ENCODE measurements around the gene DYTN. TPM values are rescaled to one million over a fixed set of nuclear protein-coding genes. Genes with fewer than 3 reads are reported as not detected.

DYTN gene
- total RNA-seq, 1 experiment from 2014 or later: not detected

- TF ChIP-seq, protein P1, sequence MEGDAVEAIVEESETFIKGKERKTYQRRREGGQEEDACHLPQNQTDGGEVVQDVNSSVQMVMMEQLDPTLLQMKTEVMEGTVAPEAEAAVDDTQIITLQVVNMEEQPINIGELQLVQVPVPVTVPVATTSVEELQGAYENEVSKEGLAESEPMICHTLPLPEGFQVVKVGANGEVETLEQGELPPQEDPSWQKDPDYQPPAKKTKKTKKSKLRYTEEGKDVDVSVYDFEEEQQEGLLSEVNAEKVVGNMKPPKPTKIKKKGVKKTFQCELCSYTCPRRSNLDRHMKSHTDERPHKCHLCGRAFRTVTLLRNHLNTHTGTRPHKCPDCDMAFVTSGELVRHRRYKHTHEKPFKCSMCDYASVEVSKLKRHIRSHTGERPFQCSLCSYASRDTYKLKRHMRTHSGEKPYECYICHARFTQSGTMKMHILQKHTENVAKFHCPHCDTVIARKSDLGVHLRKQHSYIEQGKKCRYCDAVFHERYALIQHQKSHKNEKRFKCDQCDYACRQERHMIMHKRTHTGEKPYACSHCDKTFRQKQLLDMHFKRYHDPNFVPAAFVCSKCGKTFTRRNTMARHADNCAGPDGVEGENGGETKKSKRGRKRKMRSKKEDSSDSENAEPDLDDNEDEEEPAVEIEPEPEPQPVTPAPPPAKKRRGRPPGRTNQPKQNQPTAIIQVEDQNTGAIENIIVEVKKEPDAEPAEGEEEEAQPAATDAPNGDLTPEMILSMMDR (IDR thresholded peaks at IDR 0.05 in 2 of 3, conservative IDR thresholded peaks at IDR 0.05 in 1 of 3; ENCODE audit: borderline replicate concordance in 1 of 3, insufficient read depth in 1 of 3, low read depth in 2 of 3, low read length in 2 of 3): no peak
- TF ChIP-seq EGR1 (IDR thresholded peaks at IDR 0.05; ENCODE audit: low read depth) (no peak), MAX (IDR thresholded peaks at IDR 0.05) (no peak), ZNF274 (IDR thresholded peaks at IDR 0.05; ENCODE audit: low read depth, low read length) (no peak), EZH2phosphoT487 (IDR thresholded peaks at IDR 0.05; ENCODE audit: borderline replicate concordance) (no peak), POLR2AphosphoS5 (IDR thresholded peaks at IDR 0.05; ENCODE audit: low read depth, low read length) (no peak), CEBPB (IDR thresholded peaks at IDR 0.05; ENCODE audit: low read depth) (no peak)
Observed at GRCh38 chr2:206721256-206721920, 3.2 kb upstream of the DYTN start (continued).

DNA sequence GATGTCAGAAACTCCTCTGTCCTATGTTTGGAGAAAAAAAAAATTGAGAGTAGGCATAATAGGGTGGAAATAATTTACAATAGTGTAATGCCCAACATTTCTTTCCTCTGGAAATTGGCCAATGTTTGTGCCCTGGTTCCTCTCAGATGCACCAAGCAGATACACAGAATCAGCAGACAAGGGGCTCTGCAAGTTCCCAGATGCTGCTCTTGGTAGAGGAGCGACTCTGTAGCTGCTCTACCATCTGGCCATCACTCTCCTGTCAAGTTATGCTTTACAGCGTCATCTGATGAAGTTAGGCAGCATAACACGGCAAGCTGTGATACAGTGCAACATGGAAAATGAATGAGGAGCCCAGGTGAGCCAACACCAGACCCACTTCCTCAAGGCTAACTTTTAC is 1.6 kb downstream of the DYTN start:
- CTCF ChIA-PET: no interaction called here

More for the DNA sequence above, 1.6 kb downstream of the DYTN start:
- Histone ChIP-seq H3K27ac (ENCODE audit: low read depth, low read length) (no peak overlapping the region), H4K20me1 (ENCODE audit: insufficient read depth) (no peaks in the 10 kb centered on the region), H3K9me3 (ENCODE audit: control insufficient read depth in 1 of 2, insufficient read depth in 1 of 2, low read depth in 1 of 2, low read length in 2 of 2) (no peaks in the 10 kb centered on the region), H2AFZ (ENCODE audit: low read depth, low read length, poor library complexity, severe bottlenecking) (no peak overlapping the region), H3K4me1 (ENCODE audit: control insufficient read depth in 1 of 2, insufficient read depth in 2 of 2, low read length in 2 of 2) (no peaks in the 10 kb centered on the region), H3K4me3 (replicated peaks in 1 of 2; ENCODE audit: low read depth in 1 of 2, low read length in 2 of 2) (no peak overlapping the region), H3K4me2 (ENCODE audit: low read length) (no peak overlapping the region), H3K79me2 (ENCODE audit: insufficient read depth, low read length) (no peaks in the 10 kb centered on the region), H3K27me3 (ENCODE audit: insufficient read depth, low read length) (no peaks in the 10 kb centered on the region), H3K36me3 (ENCODE audit: control insufficient read depth in 1 of 2, insufficient read depth in 2 of 2, low read length in 2 of 2) (no peaks in the 10 kb centered on the region), H3K9ac (ENCODE audit: low read length) (no peak overlapping the region), H3K9me2 (ENCODE audit: insufficient read depth) (0 out of 2 replicates have a peak, but pooled peaks cover 3% of the 10 kb centered on the region)
- TF ChIP-seq CEBPB (IDR thresholded peaks at IDR 0.05; ENCODE audit: low read depth) (no peak), ZNF274 (IDR thresholded peaks at IDR 0.05; ENCODE audit: low read depth, low read length) (no peak), ATF3 (IDR thresholded peaks at IDR 0.05) (no peak), YY1 (IDR thresholded peaks at IDR 0.05; ENCODE audit: extremely low read depth, insufficient replicate concordance, low read depth, low read length) (no peak), POLR2AphosphoS5 (IDR thresholded peaks at IDR 0.05; ENCODE audit: low read depth, low read length) (no peak), SP1 (IDR thresholded peaks at IDR 0.05; ENCODE audit: low read depth) (no peak), RAD21 (IDR thresholded peaks at IDR 0.05; ENCODE audit: low read depth) (no peak), POLR2A (IDR thresholded peaks at IDR 0.05; ENCODE audit: borderline replicate concordance, extremely low read depth, insufficient read depth, insufficient read length) (no peak), FOSL1 (IDR thresholded peaks at IDR 0.05; ENCODE audit: low read depth) (no peak), ZFX (IDR thresholded peaks at IDR 0.05) (no peak), JUND (IDR thresholded peaks at IDR 0.05) (no peak), EZH2 (IDR thresholded peaks at IDR 0.05) (no peak), TCF7L2 (IDR thresholded peaks at IDR 0.05; ENCODE audit: borderline replicate concordance, extremely low read depth, insufficient read depth, insufficient read length) (no peak), EZH2phosphoT487 (IDR thresholded peaks at IDR 0.05; ENCODE audit: borderline replicate concordance) (no peak)
- TF ChIP-seq, protein P2, sequence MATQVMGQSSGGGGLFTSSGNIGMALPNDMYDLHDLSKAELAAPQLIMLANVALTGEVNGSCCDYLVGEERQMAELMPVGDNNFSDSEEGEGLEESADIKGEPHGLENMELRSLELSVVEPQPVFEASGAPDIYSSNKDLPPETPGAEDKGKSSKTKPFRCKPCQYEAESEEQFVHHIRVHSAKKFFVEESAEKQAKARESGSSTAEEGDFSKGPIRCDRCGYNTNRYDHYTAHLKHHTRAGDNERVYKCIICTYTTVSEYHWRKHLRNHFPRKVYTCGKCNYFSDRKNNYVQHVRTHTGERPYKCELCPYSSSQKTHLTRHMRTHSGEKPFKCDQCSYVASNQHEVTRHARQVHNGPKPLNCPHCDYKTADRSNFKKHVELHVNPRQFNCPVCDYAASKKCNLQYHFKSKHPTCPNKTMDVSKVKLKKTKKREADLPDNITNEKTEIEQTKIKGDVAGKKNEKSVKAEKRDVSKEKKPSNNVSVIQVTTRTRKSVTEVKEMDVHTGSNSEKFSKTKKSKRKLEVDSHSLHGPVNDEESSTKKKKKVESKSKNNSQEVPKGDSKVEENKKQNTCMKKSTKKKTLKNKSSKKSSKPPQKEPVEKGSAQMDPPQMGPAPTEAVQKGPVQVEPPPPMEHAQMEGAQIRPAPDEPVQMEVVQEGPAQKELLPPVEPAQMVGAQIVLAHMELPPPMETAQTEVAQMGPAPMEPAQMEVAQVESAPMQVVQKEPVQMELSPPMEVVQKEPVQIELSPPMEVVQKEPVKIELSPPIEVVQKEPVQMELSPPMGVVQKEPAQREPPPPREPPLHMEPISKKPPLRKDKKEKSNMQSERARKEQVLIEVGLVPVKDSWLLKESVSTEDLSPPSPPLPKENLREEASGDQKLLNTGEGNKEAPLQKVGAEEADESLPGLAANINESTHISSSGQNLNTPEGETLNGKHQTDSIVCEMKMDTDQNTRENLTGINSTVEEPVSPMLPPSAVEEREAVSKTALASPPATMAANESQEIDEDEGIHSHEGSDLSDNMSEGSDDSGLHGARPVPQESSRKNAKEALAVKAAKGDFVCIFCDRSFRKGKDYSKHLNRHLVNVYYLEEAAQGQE (IDR thresholded peaks at IDR 0.05; ENCODE audit: low read depth): no peak
- no peak for ATAC-seq
- ChIA-PET RAD21 (ENCODE audit: low non-redundant PET in 1 of 2, low total read pairs in 2 of 2, uncharacterized antibody in 2 of 2, unreplicated experiment in 2 of 2) (no interaction called here), POLR2A (no interaction called here)
- no peak for DNase-seq (ENCODE audit: low read depth, low spot score)
- BruUV-seq (replicated peaks): no TSS peak
- intact Hi-C loops (cut with micrococcal nuclease): no loop called here

Measured in HCT116 (cell line).